Ishikawa (cell line): Measurements from ENCODE around the gene DBN1.

ENCODE experiments used
- CEBPB ChIP-seq: IDR thresholded peaks from 2 replicates; pipeline ENCODE4 v1.6.1; 2012
- CREB1 ChIP-seq: IDR thresholded peaks from 2 replicates; pipeline ENCODE4 v1.6.1; 2012; ENCODE audit warnings: low read depth
- EGR1 ChIP-seq: IDR thresholded peaks from 2 replicates; pipeline ENCODE4 v1.6.1; 2012
- EP300 ChIP-seq: IDR thresholded peaks from 2 replicates; pipeline ENCODE4 v1.6.1; 2012; ENCODE audit warnings: borderline replicate concordance
- FOXM1 ChIP-seq: IDR thresholded peaks from 2 replicates; pipeline ENCODE4 v1.6.1; 2012; ENCODE audit warnings: low read depth, borderline replicate concordance
- NFIC ChIP-seq: IDR thresholded peaks from 2 replicates; pipeline ENCODE4 v1.6.1; 2012
- RAD21 ChIP-seq: IDR thresholded peaks from 2 replicates; pipeline ENCODE4 v1.6.1; 2012; ENCODE audit warnings: low read depth
- REST ChIP-seq: IDR thresholded peaks from 2 replicates; pipeline ENCODE4 v1.6.1; 2012; ENCODE audit warnings: low read depth, mild to moderate bottlenecking
- TCF12 ChIP-seq: IDR thresholded peaks from 2 replicates; pipeline ENCODE4 v1.6.1; 2012; ENCODE audit warnings: low read depth
- TEAD4 ChIP-seq: IDR thresholded peaks from 2 replicates; pipeline ENCODE4 v1.6.1; 2012
- USF1 ChIP-seq: IDR thresholded peaks from 2 replicates; pipeline ENCODE4 v1.6.1; 2012
- YY1 ChIP-seq: IDR thresholded peaks from 2 replicates; pipeline ENCODE4 v1.6.1; 2012; ENCODE audit warnings: low read depth
- TF ChIP-seq, protein P1 (sequence below): IDR thresholded peaks from 2 replicates; pipeline ENCODE4 v1.6.1; 2012

- TF ChIP-seq, protein P1, sequence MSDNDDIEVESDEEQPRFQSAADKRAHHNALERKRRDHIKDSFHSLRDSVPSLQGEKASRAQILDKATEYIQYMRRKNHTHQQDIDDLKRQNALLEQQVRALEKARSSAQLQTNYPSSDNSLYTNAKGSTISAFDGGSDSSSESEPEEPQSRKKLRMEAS: no peak
- no peak for TF ChIP-seq USF1
- TF ChIP-seq RAD21: peak; percentile 85
- TF ChIP-seq YY1: no peak
- no peak for TF ChIP-seq REST
- no peak for TF ChIP-seq NFIC
- TF ChIP-seq EP300: no peak; the same call in 1 of the 2 replicates
- TF ChIP-seq TEAD4: no peak
- TF ChIP-seq FOXM1: no peak
- TF ChIP-seq CREB1: peak; percentile 90
- TF ChIP-seq CEBPB: no peak
- peak; percentile 58; the same call in 1 of the 2 replicates for TF ChIP-seq TCF12
- TF ChIP-seq EGR1: no peak
Observed at GRCh38 chr5:177454397-177455035, 18.9 kb downstream of the DBN1 start.
